Stimulated activated CD8-positive, alpha-beta memory T cell treated with anti-CD3 and anti-CD28 coated beads, Interleukin-15, amount 100 ng/mL, for 48 hours (primary cell): ENCODE data around the gene LHX3.
"Not testable (repeated sequence)": the region's sequence is repeated elsewhere in the genome, so short reads cannot be mapped to it uniquely, and the experiment has no call there.

ENCODE experiments used
- DNase-seq, 2 donors: peaks; one replicate each; pipeline ENCODE4 v3.0.0-alpha.2; 2020; ENCODE audit warnings: low read depth in 2 of 2

LHX3 gene

DNA sequence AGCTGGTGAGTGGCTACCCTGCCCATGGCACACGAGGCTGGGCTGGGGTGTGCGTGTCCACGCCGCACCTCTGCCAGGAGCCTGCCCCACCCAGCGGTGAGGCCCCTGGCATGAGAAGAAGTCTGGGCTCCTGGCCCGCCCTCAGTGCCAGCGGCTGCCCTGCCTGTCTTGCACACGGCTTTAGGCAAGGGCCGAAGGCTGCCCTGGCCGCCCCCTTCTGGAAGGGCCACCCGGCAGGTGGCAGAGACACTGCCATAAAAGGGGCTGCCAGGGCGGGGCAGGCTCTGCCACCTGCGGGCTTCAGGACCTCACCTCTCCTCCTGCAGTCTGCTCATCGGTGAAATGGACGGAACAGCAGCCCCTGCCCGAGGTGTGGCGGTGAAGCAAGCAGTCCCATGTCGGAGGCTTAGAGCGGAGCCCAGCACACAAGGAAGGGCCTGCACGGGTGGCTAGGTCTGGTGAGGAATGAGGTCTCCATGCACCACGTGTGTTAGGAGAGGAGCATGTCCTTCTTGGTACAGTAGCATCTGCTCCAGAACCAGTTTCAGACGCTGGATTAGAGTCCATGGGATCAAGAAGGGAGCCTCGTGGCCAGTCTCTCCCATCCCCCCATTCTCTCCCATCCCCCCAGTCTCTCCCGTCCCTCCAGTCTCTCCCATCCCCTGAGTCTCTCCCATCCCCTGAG lies 51.4 kb downstream of the LHX3 start:
- DNase-seq = no peak

DNA sequence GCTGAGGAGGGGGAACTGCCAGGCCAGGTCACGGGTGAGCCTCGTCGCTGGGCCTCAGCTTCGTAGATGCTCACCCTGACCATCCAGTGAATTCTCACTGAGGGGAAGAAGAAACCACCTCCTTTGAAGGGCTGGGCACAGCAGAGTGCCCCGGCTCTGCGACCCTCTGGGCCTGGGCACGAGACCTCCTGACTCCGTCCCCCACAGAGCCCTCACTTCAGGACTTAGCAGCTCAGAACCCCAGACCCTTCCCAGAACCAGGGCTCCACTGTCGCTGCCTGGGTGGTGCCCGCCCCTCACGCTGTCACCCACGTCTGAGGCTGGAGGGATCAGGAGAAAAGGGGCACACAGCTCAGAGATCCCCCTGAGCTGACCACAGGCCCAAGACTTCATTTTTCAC lies 52.0 kb downstream of the LHX3 start:
- no peak for DNase-seq

DNA sequence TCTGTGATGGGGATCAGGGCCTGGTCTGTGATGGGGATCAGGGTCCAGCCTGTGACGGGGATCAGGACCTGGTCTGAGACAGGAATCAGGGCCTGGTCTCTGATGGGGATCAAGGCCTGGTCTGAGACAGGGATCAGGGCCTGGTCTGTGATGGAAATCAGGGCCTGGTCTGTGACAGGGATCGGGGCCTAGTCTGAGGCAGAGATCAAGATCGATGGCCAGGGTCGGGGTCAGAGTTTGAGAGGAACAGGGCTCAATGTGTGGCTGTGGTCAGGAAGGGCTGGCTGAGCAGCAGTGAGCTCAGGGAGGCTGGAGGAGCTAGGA lies 52.4 kb downstream of the LHX3 start:
- DNase-seq = no peak

DNA sequence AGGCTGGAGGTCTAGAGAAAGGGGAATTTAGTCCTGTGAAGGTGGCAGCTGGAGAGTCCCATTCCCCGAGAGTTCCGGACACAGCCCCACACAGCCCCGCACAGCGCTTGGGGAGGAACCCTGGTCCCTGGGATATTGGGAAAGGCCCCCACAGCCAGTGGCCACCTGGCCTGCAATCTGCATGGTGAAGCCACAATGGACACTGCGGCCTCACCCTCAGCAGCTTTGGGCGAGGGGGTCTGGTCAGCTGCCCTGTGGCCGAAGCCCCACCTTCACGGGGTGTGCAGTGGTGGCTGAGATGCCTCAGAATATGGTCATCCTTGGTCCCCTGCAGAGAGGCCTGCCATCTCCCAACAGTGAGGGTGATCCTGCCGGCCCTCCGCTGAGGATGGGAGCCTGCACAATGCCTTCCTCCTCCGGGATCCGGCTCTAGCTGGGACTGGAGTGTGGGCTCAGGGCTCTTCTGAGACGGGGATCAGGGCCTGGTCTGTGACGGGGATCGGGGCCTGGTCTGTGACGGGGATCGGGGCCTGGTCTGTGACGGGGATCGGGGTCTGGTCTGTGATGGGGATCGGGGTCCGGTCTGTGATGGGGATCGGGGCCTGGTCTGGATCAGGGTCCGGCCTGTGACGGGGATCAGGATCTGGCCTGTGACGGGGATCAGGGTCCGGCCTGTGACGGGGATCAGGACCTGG lies 52.9 kb downstream of the LHX3 start:
- DNase-seq = no peak

DNA sequence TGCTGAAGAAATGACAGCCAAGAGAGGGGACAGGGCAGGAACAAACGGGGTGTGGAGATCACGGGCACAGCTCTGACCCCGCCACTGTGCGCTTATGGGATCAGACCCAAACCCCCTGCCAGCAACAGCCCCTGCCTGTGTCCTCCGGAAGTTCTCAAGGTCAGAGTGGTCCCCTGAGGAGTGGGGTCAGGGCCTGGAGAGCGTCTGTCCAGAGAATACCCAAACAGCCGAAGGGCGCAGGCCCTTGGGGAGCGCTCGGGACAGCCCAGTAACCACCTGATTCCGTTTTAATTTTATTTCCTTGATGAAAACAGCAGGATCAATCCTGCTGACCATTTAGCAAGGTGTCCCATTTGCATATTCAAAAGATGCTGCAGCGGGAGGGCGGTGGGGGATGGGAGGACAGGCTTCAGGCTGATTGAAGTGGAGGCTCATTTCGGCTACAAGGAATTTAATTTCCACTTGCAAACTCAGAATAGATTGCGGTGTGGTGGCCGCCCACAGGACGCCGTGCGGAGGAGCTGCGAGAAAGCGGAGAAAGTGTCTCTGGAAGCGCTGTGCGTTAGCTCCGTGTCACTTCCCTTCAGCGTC lies 53.6 kb downstream of the LHX3 start:
- DNase-seq = no peak

DNA sequence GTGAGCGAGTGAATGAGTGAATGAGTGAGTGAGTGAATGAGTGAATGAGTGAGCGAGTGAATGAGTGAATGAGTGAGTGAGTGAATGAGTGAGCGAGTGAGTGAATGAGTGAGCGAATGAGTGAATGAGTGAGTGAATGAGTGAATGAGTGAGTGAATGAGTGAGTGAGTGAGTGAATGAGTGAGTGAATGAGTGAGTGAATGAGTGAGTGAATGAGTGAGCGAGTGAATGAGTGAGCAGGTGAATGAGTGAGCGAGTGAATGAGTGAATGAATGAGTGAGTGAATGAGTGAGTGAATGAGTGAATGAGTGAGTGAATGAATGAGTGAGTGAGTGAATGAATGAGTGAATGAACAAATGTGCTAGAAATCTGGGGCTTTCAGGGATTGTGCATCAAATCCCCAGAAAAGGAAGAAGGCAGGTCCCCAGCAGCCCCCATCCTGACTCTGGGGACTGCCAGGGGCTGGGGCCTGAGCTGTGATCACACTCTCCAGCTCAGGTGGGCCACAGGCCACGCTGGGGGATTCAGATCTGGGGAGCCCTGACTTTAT lies 54.2 kb downstream of the LHX3 start:
- DNase-seq = not testable (repeated sequence)

DNA sequence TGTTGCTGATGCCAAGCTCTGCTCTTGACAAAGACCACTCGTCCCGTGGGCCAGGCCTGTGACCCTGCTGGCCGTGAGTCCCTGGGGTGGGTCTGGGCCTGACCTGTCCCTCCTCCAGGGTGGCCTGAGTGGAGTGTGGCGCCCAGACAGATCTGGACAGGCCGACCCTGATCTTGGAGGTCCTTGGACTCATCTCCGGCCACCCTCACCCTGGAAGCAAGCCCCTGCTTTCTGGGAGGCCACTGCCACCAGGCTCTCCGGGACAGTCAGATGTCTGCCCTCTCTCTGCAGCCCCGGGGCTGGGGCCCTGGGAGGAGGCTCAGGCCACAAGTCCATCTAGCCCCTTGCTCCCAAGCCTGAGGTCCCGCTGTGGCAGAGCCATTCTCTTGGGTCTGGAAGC lies 55.1 kb downstream of the LHX3 start:
- no peak for DNase-seq

DNA sequence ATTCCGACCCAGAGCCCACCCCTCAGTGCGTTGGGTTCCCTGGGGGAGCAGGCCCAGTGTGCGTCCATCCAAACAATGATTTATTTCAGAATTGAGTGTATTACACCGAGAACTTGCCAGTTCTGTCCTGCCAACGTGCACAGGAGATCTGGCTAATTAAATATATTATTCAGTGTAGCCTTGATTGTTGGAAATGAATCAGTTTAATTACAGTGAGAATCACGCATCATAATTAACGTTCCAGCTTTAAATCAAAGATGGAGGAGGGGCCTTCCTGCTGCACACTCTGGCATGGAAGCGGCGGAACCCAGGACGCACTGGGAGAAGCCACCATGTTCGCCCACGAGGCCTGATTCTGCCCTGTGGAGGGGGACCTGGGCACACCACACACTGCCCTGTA lies 55.6 kb downstream of the LHX3 start:
- DNase-seq = no peak

DNA sequence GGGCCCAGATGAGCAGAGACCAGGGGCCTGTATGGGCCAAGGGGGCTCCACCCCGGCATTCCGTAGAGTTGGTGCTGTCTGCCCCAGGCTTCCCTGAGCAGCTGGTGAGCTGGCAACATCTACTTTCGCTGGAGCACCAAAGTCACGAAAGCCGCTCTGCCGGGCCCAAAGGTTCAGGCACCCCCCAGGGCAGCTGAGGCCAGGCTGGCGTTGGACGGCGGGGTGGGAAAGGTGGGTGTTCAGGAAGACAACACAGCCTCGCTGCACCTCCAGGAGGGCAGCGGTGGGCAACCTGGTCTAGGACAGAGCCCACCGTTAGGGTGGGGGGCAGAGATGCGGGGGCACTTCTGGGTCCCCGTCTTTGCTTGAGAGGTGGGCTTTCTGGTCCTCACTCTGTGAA lies 56.2 kb downstream of the LHX3 start:
- DNase-seq = no peak

DNA sequence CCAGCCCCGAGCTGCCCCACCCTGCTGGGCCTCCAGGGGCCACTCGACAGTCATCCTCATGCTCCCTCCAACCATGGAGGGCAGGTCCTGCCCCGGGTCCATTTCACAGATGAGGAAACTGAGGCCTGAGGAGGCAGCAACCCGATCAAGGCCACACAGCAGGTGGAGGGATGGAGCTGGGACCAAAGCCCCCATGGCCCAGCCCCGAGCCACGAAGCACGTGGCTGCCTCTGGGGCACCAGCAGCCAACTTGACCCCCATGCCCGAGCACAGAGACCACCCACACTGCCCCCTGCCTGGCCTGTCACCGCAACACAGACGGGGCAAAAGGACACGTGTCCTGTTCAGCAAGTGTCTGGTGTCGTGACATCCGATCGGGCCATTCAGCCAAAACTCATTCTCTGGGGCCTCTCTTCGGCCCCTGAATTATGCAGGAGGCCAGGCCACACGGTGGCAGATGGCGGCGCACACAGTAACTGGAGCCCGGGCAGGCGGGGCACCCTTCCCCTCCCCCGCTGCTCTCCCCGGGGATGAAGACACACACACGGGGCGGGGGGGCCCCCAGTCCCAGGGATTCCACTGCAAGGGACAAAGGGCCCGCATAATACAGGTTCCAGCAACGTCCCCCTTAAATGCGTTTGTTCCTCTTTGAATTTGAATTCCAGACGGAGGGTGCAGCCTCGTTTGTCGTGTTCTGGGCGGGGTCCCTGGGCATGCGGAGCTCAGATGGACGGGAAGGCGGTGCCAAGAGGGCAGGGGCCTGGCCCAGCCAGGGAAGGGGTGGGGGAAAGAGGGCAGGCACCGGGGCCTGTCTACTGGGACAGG lies 56.8 kb downstream of the LHX3 start:
- DNase-seq = no peak

DNA sequence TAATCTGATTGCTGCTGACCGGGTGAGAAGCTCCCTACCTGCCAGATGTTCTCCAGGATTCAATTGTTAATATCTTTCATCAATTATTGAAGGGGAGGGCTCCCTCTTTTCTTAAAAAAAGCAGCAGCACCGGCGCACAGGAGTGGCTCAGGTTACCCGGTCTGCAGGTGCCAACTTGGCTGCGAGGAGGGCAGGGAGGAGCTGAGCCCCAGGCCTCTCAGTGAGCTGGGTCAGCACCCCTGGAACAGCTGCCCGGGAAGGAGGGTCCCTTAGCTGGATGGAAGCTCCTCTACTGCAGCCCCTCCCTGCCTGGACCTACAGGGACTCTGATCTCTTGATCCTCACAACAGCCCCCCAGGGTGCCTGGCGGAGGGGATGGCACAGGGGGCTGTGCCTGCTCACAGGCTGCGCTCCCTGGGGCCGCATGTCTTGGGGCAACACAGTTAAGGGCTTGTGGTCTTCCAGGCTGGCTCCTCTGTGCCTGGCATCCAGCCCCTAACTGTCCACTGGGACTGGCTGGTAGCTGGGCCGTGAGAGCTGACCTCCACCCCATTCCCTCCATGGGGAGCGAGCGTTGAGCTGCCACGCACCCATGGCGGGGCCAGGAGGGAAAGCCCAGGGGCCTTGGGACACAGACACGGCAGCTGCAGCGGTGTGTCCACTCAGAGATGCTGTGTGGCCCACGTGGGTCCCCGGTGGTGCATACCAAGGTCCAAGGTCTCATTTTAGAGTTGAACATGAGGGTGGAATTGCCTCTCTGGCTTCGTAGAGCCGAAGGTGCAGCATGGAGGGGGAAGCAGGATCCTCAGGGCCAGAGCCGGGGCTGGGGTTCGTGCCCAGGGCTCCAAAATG lies 57.7 kb downstream of the LHX3 start:
- DNase-seq = no peak
